HL-60/S4 treated with phorbol 12-myristate 13-acetate at 8.2 ng/mL for 4 days and 3 days (cell line): ENCODE measurements around the gene PDK3.

Source experiments
- in situ Hi-C: fragments of 300-500 bp; cut with MboI; formaldehyde crosslinking; loops from 2 replicates; pipeline ENCODE4 v1.15.0; 2022; ENCODE audit warnings: low sequenced_read_pairs

Gene PDK3

DNA sequence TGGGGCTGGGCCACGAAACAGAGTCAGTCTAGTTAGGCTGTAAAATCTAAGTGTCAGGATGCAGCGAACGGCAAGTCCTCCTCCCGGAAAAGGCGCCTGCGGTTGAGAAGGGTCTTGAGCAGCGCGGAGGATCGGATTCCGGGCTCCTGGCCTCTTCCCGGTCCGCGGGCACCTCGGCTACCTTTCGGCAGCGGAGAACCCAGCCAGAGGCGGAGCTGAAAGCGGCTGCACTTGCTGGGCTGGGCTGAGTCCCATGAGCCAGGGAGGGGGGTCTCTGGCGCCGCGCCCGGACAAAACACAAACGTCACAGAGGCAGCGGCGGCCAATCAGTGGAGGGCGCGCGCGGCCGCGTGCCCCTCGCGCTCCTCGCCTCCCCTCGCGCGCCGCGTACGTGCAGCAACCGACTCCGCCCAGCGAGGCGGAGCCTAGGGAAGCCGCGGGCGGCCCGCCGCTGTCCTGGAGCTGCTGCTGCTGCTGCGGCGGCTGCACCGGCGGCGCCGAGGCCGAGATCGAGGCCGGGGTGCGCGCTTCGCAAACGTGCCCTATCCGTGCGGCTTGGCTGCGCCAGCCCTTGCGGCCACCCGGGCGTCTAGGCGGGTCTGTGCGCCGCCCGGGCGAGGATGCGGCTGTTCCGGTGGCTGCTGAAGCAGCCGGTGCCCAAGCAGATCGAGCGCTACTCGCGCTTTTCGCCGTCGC, at the start of gene PDK3:
PDK3 (plus strand) TSS at position 451 of the 696 bp plus-strand sequence; CDS start at position 621, 170 bp downstream.
- in situ Hi-C loops, result no loop called here

DNA sequence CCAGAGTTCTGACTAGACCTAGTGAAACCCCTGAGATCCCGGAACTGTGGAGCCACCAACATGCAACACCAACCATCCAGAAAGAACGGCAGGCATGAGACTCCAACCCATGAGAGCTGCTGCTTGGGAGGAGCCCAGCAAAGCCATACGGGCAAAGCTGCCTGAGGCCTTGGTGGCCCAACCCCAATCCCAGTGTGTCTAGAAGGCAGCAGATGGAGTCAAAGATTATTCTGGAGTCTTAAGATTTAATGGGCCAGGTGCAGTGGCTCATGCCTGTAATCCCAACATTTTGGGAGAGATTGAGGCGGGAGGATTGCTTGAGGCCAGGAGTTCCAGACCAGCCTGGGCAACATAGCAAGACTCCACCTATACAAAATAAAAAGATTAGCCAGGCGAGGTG, 49.2 kb upstream of the PDK3 start:
- in situ Hi-C loops, result no loop called here

GRCh38 chrX:24423960-24424359, 41.1 kb upstream of the PDK3 start:
- in situ Hi-C loops, result no loop called here

GRCh38 chrX:24424948-24425347, 40.1 kb upstream of the PDK3 start:
- in situ Hi-C loops, result no loop called here

- in situ Hi-C loops, result no loop called here
These were observed 39.3 kb upstream of the PDK3 start for GRCh38 chrX:24425806-24426205.

DNA sequence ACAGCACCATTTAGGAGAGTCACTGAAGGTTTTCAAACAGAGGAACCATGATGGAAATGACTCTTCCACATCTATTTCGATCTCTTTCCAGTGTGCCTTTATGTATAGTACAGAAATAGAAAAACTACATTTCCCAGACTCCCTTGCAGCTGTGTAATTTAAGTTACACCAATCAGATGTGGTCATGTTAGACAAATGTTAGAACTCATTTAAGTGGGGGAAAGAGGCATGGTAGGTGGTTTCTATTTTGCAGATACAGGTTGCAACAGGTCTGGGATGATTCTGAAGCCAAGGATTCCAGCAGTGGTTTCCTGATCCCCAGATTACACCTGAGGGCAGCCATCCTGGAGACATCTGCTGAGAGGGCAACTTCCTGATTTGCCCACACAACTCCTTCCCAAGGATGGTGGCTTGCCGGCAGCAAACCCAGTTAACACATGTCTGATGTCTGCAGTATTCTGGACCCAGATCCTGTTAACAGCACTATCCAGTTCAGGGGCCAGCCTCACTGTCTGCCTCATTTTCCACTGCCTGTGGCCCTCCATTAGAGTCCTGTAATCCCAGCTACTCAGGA, 38.7 kb upstream of the PDK3 start:
- in situ Hi-C loops, result no loop called here

DNA sequence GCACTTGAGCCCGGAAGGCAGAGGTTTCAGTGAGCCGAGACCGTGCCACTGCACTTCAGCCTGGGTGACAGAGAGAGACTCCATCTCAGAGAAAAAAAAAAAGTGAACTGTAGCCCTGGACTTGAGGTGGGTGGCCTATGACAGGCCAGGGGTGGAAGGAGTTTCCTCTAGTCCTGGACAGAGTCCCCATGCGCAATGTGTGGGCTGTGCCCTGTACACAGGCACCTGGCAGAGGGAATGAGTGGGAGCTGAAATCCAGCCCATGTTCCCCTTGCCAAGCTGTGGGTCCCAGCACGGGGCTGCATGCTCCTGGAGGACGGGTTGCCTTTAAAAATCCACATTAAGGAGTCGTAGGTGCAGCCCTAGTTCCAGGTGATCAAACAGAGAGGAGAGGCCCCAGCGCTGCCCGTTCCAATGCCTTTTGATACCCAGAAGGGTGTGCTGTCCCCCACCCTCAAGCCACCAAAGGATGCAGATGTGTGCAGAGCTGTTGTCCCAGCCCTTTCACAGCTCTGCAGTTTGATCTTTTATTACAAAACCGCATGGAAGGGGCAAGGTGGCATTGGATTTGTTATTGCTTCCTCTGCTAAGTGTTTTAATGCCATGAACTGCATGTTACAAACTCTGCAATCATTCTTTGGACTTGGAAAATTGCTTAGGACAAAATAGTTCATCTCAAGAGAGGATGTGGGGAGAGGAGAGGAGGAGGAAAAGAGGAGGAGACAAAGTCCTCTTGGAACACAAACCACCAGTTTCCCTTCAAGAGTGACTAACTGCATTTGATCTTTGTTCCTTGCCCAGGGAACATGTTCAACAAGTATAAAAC, 38.0 kb upstream of the PDK3 start:
- in situ Hi-C loops, result no loop called here

DNA sequence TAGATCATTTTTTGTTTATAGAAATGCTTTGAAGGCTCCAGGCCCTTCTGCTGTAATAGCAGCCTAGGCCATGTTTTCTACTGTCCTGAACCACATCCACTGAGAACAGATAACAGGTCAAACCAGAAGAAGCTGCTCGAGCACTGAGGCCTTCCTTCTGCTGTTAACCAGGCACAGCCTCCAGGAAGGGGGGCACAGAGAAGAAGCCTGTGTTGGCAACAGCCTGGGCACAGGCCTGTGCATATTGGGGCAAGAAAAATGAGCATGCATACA, 37.4 kb upstream of the PDK3 start:
- in situ Hi-C loops, result no loop called here

DNA sequence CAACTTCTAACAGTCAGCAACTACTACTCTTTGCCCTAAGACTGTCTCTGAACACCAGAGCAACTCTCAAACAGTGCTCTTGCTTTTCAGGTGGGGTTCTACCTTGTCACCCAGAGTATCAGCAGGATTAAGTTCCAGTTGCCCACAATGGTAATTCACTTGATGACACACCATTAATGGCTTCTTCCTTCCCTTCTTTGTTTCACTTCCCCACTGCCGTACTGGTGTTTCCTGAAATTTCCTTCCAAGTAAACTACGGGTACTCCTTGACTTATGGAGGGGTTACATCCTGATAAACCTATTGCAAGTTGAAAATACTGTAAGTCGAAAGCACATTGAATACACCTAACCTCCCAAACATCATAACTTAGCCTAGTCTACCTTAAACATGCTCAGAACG, 36.6 kb upstream of the PDK3 start:
- in situ Hi-C loops, result no loop called here

DNA sequence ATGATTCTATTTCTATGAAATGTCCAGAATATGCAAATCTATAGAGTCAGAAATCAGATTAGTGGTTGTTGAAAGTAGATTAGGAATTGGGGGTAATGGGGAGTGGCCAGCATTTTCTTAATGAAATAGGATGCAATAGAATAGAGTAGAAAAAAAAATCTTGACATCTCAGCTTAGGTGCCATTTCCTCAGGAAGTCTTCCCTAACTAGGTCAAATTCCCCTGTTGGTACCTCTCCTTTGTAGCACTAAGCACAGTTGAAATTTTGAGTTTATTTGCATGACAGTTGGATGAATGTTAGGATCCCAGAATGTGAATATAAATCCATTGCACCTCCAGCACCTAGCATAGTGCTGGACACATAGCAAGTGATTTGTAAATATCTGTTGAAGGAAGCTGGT, 30.0 kb upstream of the PDK3 start:
- in situ Hi-C loops, result no loop called here

DNA sequence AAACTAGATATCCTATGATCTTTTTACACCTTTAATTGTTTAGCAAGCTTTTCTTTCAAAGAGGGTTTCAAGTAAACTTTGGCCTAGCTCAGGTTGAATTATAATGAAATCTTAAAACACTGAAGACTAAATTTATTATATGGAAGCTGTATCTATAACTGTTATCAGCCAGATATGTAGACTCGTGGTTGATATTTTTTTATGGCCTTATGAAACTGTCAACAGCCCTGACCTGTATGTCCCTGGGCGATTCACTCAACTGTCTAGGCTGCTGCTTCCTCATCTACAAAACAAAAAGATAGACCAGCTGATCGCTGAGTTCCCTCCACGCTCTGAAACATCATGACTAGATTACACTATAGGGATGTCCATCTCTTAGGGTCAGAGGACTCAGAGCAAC, 21.2 kb upstream of the PDK3 start:
- in situ Hi-C loops, result no loop called here

DNA sequence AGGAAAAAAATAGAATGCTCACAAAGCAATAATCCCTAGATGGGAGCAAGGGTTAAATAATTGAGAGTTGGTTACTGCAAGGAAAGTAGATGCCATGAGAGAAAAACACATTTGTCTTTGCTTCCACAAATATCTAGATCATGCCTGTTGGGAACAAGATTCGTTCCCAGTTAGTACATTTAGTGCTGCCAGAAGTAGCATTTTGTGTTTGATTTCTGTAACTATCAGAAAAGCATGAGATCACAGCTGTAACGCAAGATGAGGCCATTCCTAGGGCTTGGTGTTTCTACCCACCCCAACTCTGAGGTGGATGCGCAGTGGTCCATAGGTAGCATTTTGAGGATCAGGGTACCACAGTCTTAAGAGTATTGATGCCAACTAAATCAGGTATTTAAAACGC, 20.4 kb upstream of the PDK3 start:
- in situ Hi-C loops, result no loop called here

DNA sequence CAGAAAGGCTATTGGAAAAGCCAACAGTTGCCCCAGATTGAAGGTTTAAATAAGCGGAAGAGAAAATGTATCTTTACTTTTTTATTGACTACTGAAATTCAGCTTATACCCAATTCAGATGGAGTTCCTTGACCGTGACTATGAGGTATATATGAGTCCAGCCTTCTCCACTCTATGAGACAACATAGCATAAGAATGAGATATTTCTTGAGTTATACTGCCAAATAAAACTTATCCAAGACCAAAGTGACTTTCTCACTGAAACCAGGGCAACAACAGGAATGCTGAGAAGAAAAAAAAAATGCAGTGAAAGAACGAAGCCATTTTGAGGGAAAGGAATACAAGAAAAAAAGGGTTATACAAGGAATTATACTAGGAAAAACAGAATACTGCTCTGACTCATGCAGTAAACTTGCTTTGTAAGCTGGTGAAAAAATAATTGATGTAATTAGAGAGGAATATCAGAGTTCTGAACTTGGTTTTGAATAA, 16.3 kb upstream of the PDK3 start:
- in situ Hi-C loops, result no loop called here

DNA sequence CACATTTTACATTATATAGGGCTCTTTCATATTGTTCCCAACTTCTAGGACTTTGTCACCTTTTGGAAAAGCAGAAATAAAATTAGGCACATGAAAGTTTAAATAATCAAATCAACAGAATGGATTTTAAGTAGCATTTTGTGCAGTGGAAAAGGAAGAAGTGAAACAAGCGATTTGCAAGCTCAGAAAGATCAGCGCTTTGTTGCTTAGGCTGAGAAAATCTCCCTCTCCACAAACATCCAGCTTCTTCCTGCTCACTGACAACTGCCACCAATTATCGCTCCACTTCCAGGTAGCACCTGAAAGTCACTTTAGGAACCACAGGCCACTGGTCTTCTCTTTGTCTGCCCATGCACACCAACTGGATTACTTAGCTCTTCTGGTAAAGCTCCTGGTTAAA, 2.0 kb upstream of the PDK3 start:
- in situ Hi-C loops, result no loop called here

GRCh38 chrX:24464498-24464835, 619 bp upstream of the PDK3 start:
- in situ Hi-C loops, result no loop called here

DNA sequence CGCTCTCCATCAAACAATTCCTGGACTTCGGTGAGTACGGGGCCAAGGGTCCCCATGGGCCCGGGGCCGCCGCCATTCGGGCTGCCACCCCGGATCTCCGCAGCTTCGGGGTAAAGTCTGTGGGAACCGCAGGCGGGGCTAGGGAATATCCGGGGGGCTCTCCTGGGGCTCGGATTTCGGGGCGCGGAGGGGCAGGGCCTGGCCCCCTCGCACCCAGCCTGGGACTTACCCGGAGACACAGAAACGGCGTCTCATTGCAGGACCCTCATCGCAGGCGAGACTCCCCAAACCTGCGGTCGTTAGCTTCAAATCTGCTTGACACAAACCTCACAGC, 413 bp downstream of the PDK3 start:
- in situ Hi-C loops, result no loop called here

- in situ Hi-C loops, result no loop called here
These were observed 939 bp downstream of the PDK3 start for GRCh38 chrX:24466025-24466424.

DNA sequence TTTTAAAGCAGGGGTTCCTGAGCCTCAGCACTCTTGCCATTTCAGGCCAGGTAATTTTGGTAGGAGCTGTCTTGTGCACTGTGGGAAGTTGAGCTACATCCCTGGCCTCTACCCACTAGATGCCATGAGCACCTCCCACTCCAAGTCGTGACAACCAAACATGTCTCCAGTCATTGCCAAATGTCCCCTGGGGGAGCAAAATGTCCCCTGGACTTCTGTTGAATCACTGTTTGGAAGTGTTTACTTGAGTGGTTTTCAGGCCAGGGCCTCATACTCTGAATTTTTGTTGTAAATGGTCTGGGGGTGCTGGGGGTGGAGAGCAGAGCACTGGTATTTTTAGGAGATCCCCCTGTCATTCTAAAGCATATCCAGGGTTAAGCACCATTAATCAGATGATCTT, 3.2 kb downstream of the PDK3 start:
- in situ Hi-C loops, result no loop called here

DNA sequence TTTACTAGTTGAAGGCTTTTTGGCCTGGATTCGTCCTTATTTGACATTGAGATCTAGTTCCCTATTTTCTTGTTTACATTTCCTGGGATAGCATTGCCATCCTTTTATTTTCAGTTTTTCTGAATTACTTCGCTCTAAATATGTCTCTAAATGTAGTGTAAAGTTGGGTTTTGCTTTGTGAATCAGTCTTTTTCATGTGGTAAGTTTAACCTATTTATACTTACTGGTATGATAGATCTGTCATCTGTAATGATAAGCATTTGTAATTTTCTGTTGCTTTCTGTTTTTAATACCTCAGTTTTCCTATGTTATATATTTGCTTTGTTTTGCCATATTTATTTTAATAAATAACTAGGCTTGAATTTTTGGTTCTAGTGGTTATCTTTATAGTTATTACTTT, 6.7 kb downstream of the PDK3 start:
- in situ Hi-C loops, result no loop called here

DNA sequence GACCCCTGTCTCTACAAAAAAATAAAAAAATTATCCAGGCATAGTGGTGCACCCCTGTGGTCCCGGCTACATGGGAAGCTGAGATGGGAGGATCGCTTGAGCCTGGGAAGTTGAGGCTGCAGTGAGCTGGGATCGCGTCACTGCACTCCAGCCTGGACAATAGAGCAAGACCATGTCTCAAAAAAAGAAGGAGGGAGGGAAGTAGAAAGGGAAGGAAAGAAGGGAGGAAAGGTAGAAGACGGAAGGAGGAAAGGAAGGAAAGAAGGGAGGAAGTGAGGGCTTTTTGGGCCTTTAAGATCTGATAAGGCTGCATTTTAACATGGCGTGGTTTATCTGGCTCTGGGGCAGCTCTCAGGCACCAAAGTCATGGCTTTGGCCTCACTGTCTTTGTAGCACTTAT, 10.4 kb downstream of the PDK3 start:
- in situ Hi-C loops, result no loop called here

DNA sequence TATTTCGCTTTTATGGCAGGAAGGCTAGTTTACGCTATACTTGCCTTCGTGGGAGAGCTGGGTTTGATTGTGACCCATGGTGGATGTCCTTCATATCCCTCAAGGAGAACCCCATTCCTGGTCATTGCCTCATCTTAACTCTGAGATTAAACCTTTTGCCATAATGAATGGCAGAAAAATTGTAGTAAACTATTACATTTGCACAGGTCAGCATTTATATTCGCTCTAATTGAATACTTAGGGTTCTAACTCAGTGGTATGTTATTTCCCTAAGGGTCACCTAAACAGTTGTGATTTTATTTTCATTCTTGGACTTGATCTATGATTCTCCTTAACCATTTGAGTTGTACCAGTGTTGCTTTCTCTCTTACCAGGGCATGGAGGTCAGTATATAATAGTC, 13.4 kb downstream of the PDK3 start:
- in situ Hi-C loops, result no loop called here

GRCh38 chrX:24479924-24480323, 14.8 kb downstream of the PDK3 start:
- in situ Hi-C loops, result no loop called here
